ENCODE data around the gene PLCH2.
"Not testable (repeated sequence)": the region's sequence is repeated elsewhere in the genome, so short reads cannot be mapped to it uniquely, and the experiment has no call there.

PLCH2 gene

GRCh38 chr1:2443277-2444137 is 32.6 kb upstream of the PLCH2 start:
- DNase-seq, result no peak

DNA sequence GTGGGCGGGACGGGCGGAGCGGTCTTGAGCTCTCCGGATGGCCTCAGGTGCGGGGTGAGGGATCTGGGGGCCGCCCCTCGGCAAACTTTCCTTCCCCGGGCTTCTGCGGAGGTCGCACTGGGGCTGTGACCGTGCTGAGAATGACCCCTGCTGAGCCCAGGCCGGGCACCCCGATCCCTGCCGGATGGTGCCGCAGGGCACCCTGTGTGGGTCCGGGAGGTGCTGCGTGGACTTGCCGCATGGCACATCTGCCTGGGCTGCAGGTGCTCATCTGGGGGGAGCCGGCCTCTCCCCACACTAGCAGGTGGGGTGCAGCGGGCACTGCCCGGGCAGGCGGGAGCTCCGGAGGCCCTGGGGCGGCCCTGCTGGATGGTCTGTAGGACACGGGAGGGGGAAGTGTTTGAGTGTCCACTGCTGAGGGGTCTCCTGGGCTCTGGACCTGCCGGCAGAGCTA is 31.9 kb upstream of the PLCH2 start:
- DNase-seq, result no peak

- DNase-seq, result no peak
Measured at GRCh38 chr1:2445162-2445822, 30.8 kb upstream of the PLCH2 start.

GRCh38 chr1:2445823-2446215 is 30.3 kb upstream of the PLCH2 start:
- no peak for DNase-seq

DNA sequence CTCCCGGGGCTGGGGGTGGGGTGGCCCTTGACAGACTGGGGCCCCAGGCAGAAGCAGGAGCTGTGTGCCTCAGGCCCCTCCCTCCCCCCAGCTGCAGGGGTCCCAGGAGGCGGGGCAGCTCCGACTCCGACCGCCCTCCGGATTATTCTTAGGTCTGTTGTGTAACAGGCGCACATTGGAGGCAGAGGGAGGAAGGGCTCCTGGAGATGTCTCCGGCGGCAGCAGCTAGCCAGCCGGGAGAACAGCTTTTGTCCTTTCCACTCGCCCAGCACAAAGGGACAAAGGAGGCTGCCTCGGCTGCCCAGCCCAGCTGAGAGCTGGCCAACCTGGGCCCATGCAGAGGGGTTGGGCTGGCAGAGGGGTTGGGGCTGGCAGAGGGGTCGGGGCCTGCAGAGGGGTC is 29.7 kb upstream of the PLCH2 start:
- DNase-seq, result no peak

DNA sequence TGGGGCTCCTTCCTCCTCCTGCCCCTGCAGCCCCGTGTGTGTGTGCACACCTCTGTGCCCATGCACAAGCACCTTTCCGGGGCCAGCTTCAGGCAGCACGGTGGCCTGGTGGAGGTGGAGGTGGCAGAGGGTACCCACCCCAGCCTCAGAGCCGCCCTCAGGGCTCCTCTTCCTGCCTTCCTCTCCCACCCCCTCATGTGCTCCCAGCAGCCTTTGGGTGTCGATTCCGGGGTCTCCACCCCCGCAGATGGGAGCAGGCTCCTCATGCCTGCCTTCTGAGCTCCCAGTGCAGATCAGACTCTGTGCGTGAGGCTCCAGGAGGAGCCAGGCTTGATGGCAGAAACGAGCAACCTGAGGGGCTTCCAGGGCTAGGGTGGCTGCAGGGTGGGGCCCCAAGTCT is 29.2 kb upstream of the PLCH2 start:
- no peak for DNase-seq

GRCh38 chr1:2447276-2448097 is 28.6 kb upstream of the PLCH2 start:
- DNase-seq, result no peak

DNA sequence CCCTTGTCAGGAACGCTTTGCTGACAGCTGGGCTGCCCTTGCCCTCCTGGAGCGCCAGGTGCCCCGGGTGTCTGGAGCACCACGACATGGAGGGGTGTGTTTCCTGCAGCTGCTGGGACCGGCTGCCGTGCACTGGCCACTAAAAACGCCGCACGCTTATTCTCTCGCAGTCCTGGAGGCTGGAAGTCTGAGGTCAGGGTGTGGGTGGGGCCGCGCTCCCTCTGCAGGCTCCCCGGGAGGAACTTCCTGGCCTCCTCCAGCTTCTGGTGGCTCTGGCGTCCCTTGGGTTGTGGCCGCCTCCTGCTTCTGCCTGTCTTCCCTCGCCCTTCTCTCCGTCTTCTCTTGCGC is 28.0 kb upstream of the PLCH2 start:
- DNase-seq, result no peak

GRCh38 chr1:2449636-2450454 is 26.2 kb upstream of the PLCH2 start:
- DNase-seq, result no peak

DNA sequence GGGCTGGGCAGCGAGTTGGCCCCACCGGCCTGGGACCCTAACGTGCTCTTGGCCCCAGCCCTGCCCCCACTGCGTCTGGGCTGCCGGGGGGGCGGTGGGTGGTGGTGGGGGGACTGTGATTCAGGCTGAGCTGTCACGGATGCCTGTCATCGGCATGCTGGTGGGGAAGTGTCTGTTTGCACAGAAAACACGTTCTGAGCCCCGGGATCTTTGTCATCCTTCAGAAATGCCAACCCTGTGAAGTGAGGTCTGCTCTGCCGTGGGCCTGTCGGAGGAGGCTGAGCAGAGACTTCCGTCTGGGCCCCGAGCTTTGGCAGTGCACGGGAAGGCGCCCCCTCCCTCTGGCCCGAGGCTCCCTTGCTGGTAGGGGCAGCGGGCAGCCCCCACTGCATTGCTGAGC is 24.3 kb upstream of the PLCH2 start:
- DNase-seq, result no peak

GRCh38 chr1:2452201-2452931 is 23.7 kb upstream of the PLCH2 start:
- no peak for DNase-seq

DNA sequence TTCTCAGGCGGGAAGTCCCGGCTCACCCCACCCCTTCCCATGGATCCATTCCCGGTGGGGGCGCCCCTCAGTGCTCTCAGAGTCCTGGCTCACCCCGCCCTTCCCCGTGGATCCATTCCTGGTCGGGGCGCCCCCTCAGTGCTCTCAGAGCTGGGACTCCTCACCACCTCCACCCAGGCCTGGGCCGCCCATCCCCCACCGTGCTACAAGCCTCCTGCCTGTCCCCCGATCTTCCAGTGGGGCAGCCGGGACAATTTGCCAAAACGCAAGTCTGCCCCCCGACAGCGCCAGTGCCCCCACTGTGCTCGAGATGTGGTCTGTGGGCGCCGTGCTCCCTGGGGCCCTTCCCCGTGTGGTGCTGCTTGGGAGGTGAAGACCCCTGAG is 23.2 kb upstream of the PLCH2 start:
- DNase-seq, result no peak

GRCh38 chr1:2454227-2454626 is 21.9 kb upstream of the PLCH2 start:
- DNase-seq, result no peak

DNA sequence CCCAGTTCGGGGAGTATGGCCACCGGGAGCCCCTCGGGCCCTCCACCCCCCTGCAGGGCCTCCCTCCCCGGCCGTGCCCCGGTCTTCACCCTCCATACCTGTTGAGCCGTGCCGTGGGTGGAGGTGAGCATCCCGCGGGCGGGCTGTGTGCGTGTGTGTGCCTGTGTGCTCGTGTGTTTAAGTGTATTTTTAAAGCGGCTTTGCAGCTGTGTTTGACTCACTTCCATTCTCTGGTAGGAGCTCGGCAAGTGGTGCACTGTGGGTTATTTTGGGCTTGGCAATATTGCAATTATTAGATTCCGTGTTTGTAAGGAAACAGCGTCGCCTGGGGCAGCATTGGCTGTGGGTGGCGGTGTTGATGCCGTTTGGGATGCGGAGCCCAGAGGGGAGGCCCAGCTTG is 20.3 kb upstream of the PLCH2 start:
- DNase-seq, result no peak

DNA sequence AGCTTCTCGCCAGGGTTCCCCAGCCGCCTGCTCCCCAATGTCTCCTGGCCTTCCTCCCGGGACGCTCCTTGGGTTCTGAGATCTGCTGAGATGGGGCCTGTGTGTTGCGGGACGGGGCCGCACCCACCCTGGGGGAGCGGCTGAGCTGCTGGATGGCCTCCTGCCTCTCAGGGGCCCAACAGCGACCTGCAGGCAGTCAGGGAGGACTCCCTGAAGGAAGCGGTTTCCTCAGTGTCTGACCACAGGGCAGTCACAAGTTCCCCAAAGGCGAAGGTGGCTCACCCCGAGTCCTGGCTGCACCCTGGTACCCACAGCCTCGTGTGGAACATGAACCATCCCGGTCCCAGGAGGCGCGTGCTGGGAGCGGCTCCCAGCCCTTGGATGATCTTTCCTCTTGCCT is 18.6 kb upstream of the PLCH2 start:
- DNase-seq, result no peak

GRCh38 chr1:2458687-2459086 is 17.4 kb upstream of the PLCH2 start:
- DNase-seq, result no peak

DNA sequence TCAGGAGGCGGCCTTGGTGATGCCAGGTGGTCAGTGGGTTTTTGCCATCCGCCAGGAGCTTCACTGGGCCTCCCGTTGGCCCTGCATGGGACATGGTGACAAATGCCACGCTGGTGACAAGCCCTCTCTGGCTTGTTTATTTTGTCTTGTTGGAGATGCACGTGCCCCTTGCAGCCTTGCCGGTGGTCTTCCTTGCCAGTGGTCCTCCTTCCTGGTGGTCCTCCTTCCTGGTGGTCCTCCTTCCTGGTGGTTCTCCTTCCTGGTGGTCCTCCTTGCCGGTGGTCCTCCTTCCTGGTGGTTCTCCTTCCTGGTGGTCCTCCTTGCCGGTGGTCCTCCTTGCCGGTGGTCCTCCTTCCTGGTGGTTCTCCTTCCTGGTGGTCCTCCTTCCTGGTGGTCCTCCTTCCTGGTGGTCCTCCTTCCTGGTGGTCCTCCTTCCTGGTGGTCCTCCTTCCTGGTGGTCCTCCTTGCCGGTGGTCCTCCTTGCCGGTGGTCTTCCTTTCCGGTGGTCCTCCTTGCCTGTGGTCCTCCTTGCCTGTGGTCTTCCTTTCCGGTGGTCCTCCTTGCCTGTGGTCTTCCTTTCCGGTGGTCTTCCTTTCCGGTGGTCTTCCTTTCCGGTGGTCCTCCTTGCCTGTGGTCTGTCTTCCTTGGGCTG is 16.9 kb upstream of the PLCH2 start:
- not testable (repeated sequence) for DNase-seq

DNA sequence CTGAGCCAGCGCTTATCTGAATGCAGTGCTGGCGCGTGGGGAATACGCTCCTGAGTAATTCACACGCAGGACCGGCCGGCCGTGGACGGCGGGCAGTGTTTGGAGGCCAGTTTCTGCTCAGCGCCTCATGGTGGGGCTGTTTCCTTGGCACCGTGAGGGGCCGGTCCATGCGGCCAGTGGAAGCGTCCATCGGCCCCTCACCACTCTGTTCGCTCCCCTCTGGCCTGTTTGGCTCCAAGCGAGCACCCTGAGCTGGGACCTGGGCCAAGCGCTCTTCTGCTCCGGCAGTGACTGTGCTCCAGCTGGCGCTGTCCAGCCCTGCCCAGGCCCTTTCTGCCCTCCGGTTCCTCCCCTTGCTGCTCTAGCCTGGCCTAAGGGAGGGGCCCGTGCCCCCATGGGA is 16.3 kb upstream of the PLCH2 start:
- no peak for DNase-seq

GRCh38 chr1:2460203-2460602 is 15.9 kb upstream of the PLCH2 start:
- no peak for DNase-seq

- no peak for DNase-seq
Measured at GRCh38 chr1:2460996-2461751, 14.9 kb upstream of the PLCH2 start.

DNA sequence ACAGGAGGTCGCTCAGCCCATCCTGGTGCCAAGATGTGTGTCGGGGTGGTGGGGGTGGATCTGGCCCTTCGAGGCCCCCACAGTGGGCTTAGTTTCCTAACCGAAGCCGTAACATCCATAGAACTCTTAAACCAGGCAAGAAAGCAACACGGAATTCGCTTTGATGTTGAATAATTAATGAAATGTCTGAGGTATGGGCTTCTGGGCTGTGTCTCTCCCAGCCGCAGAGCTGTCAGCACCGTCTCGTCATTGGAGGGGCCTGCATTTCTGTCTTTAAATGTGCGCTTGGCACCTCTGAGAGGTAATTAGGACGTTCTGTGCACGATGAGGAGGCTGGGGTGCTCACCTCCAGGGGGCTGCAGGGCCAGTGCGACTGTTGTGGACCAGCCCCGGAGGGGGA is 13.3 kb upstream of the PLCH2 start:
- DNase-seq, result no peak
